HG03460 (cell line): ENCODE measurements around the gene KAT2B.
A peak's percentile ranks its signal among the peaks of the same experiment; 100 is the strongest.
"Not testable (repeated sequence)": the region's sequence is repeated elsewhere in the genome, so short reads cannot be mapped to it uniquely, and the experiment has no call there.

Experiments
- ATAC-seq: cut with Tn5 transposase; IDR thresholded peaks from one replicate; pipeline ENCODE4 v1.9.1; 2021; ENCODE audit not compliant: unreplicated experiment

KAT2B gene

DNA sequence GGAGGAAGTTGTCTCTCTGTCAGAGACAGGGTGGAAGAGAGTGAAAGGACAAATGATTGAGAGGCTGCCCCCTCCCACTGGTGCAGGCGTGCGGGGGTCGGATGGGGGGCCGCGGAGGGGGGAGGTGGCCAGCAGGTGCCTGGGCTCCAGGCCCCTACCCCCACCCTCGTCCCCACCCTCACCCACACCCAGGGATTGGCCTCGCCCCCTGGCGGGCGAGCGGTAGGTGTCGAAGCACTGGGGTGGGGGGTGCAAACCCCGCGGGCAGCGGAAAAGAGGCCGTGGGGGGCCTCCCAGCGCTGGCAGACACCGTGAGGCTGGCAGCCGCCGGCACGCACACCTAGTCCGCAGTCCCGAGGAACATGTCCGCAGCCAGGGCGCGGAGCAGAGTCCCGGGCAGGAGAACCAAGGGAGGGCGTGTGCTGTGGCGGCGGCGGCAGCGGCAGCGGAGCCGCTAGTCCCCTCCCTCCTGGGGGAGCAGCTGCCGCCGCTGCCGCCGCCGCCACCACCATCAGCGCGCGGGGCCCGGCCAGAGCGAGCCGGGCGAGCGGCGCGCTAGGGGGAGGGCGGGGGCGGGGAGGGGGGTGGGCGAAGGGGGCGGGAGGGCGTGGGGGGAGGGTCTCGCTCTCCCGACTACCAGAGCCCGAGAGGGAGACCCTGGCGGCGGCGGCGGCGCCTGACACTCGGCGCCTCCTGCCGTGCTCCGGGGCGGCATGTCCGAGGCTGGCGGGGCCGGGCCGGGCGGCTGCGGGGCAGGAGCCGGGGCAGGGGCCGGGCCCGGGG lies at the start of gene KAT2B:
Gene KAT2B, plus strand, starts transcription at position 682 of the 783 bp plus-strand sequence. Its CDS starts 32 bp downstream, at position 714.
- ATAC-seq: peak; percentile 50

- ATAC-seq: no peak
These were observed 45.5 kb upstream of the KAT2B start for GRCh38 chr3:19994796-19995195.

DNA sequence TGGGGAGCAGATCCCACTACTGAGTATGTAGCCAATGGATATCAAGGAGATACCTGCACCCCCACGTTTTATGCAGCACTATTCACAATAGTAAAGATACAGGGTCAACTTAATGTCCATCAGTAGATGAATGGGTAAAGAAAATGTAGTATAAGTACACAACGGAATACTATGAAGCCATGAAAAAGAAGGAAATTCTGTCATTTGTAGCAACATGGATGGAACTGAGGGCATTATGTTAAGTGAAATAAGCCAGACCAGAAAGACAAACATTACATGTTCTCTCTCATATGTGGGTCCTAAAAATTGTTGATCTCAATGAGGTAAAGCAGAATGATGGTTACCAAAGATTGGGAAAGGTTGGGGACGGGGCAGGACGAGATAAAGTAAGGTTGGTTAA lies 42.7 kb upstream of the KAT2B start:
- ATAC-seq: no peak

- no peak for ATAC-seq
These were observed 38.3 kb upstream of the KAT2B start for GRCh38 chr3:20001932-20002331.

DNA sequence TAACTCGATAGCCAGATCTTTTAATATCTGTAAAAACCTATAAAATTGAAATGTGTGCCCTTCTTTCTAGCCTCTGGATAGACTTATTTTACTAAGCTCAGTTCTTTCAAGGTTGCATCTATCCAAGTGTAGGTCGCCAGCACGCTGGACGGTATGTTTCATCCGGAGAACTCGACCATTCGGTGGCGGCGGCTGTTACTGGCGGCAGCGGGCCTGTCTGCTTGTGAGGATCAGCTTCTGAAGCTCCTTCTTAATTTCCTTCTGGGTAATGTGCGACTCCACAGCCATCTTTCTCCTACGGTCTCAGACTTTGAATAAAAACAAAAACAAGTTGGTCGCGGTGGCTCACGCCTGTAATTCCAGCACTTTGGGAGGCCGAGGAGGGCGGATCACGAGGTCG lies 32.3 kb upstream of the KAT2B start:
- ATAC-seq: no peak

DNA sequence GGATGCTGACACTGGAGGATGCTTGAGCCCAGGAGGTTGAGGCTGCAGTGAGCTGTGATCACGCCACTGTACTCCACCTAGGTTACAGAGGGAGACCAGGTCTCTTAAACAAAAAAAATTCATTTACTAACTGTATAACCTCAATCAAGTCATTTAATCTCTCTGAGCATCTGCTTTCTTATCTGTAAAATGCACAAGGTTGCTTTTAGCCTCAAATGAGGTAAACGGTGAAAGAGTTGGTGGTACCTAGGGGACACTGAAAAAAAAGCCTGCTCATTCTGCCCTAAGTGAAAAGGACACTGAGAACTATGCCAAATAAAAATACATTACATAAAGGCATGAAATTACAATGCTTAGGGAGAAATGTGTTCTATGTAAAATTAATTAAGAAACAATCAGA lies 31.6 kb upstream of the KAT2B start:
- no peak for ATAC-seq

- no peak for ATAC-seq
These were observed 28.1 kb upstream of the KAT2B start, which contains the start of gene PP2D1 for GRCh38 chr3:20012164-20012563. PP2D1 (minus strand) TSS chr3:20012264; CDS start chr3:20012072, 192 bp downstream.

DNA sequence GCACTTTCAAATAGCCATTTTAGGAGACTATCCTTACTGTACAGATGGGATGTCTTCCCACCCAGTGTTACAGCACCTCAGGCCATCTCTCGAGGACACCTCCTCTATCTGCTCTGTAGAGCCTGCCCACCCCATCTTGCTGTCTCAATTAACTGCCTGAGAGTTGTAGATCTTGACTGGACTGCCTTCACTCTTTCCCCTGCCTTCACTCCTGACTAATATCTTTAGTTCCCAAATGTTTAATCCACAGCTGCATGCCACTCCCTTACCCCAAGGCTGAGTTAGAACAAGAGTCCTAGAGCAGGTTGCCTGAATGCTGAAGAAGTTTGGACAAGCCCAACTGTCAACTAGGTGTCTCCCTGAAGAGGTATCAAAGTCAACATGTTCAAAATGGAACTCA lies 26.9 kb upstream of the KAT2B start:
- ATAC-seq: no peak

DNA sequence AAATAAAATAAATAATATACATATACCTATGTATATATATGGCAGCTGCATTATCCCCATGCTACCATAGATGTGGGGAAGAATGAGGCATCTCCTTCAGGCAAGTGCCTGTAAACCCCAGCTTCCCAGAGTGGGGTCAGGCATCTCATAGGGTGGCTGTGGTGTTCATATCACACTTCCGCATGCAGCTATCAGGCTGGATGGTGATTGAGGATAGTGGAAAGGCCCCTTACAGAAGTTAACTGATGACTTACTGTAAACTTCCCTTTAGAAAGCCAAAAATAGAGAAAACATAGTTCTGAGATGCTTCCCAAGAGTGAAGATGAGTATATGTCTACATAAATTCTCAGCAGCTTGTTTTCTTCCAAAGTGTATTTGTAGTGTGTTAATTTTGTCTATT lies 24.7 kb upstream of the KAT2B start:
- ATAC-seq: no peak

- ATAC-seq: not testable (repeated sequence)
These were observed 24.2 kb upstream of the KAT2B start for GRCh38 chr3:20016076-20016475.

DNA sequence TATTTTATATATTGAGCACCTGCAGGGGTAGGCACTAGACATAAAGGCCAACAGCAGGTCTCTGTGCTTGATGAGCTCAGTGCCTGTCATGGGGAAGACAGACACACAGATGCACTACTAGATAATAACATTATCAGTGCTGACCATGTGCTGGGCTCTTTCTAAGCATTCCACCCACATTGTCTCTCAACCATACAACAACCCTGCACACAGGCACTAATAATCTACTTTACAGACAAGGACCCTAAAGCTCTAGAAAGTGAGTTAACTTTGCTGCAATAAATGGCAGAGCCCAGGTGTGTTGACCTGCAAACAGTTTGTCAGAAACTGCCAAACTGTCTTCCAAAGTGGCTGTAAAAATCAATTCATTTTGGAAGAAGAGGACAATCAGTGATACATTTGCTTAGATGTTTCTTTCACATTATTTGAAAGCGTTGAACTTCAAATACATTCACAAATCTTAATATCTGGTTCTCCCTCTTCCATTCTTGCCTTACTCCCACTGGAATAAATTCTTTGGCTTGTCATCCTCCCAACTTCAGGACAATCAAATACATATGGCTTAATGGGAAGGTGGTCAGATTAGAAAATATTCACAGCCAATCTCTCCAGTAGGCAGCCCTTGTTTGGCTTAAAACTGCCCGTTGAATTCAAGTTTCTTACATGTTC lies 17.2 kb upstream of the KAT2B start:
- ATAC-seq: no peak

DNA sequence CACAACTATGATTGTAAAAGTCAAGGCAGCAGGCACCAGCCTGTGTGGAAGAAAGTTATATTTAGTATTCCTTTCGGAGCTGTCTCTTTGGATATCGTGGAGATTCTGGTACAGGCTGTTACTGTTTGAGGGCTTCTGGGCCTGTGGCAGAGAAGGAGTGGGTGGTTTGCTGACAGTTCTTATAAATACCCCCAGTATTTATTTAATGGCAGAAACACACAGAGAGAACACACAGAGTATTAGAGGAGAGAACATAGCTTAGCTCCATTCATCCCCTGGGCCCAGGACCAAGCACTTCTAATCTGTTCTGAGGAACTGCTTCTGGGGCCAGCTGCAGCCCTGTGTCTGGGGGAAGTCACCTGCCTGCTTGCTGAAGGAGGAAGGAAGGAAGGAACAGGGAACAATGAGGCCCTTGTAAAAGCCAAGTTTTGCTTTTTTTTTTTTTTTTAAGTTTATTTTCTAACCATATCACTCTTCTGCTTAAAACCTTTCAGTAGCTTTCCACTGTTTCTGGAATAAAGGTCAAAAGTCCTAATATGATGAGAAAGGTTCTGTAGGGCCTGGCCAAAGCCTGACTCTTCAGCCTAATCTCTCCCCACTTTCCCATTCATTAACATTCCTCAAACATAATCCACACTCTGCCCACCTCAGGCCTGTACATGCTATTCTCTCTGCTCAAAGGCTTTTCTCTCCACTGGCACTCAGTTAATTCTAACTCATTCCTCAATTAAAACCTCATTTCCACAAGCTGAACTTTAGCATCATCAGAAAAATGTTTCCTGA lies 16.4 kb upstream of the KAT2B start:
- ATAC-seq: no peak

GRCh38 chr3:20027136-20027535 lies 13.1 kb upstream of the KAT2B start:
- no peak for ATAC-seq

DNA sequence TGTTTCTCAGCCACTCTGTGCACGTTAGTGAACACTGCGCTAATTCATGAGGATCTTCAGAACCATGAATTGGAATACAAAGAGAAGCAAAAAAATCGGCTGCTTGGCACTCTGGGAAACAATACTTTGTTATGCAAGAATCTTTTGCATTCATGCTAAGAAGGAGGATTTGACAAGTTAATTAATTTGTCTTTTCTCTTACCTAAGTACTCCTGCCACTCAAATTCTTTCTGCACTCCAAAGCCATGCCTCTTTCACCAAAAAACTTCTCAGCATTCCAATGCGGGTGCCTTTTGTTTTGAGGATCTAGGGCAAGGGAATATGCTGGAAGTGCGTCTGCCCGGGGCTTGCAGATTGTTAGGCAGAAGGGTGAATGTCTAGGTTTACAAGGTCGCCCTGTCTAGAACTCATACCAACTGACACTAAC lies 11.3 kb upstream of the KAT2B start:
- no peak for ATAC-seq

DNA sequence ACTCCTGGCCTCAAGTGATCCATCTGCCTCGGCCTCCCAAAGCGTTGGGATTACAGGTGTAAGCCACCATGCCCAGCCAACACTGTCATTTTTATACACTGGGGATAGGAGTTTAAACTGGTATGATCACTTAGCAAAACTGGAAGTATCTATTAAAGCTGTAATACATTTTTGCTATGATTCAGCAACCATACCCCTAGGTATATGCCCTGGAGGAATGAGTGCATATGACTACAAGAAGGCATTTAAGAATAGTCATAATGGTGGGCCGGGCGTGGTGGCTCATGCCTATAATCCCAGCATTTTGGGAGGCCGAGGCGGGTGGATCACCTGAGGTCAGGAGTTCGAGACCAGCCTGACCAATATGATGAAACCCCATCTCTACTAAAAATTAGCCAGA lies 8.3 kb upstream of the KAT2B start:
- not testable (repeated sequence) for ATAC-seq

DNA sequence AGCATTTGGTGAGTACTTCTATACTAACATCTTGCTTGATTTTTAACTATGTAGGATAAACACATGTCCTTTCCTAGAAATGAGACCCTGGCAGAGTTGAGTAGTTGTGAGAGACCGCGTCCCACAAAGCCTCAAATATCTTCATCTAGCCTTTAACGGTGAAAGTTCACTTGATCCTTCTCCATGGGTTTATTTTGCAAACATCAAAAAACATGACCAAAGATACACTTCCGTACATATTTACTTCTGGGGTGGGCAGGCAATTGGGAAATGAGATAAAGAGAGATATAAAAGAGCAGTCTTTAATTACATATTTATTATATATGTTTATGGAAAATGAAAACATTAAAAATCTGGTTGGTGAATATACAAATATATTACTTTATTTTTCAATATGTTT lies 5.2 kb upstream of the KAT2B start:
- no peak for ATAC-seq

- ATAC-seq: no peak
These were observed 2.8 kb upstream of the KAT2B start for GRCh38 chr3:20037255-20037996.

DNA sequence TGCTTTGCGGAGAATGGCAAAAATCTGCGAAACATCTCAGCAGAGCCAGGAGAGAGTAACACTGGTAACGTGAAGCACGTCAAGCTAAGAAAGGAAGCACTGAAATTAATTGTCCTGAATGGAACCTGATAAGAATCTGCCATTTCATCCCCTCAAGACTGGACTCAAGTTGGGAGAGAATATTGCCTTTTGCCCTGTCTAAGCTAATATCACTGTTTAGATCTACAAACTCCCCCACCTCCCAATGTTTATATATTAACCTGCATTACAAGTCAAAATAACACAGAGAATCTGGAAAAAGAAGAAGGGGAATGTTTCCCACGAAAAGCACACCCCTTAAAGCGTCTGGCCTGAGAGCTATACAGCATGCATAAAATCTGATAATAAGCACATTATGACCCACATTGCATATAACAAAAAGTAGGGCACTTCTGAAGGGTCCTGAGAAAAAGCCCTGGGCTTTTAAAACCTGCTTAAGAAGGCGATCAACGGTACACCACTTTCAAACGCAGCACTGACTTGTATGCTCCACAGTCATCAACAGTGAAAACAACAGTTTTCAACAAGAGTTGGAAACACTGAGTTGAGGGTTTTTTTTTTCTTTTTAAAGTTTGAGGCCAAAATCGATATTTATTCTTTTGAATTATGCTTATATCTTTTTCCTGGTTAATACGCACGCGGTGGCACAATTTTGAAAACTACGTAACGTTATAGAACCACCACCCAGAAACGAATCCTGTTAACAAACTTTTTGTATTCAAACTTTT lies 1.4 kb upstream of the KAT2B start:
- ATAC-seq: no peak

- ATAC-seq: no peak
These were observed 831 bp upstream of the KAT2B start for GRCh38 chr3:20039466-20039764.

- peak; percentile 35 for ATAC-seq
These were observed 426 bp downstream of the KAT2B start for GRCh38 chr3:20040548-20041196.
